ENCODE measurements around the gene CTBS. TPM values are rescaled to one million over a fixed set of nuclear protein-coding genes. Genes with fewer than 3 reads are reported as not detected.

The CTBS gene
- total and polyA plus RNA-seq, 2 of the 13 experiments (the other 11 are each of a cell fraction or from before 2014, with no cell fraction given), result 4.7 to 12.4 TPM

- TF ChIP-seq PRDM4 (CRISPR knock-in tag; IDR thresholded peaks at IDR 0.05; ENCODE audit: borderline replicate concordance) (no peak), ZBTB33 (CRISPR knock-in tag; IDR thresholded peaks at IDR 0.05) (no peak), RFX5 (IDR thresholded peaks at IDR 0.05; ENCODE audit: low read depth, low read length) (no peak), PRMT3 (CRISPR knock-in tag; IDR thresholded peaks at IDR 0.05; ENCODE audit: borderline replicate concordance, low read depth) (no peak), ZSCAN25 (CRISPR knock-in tag; IDR thresholded peaks at IDR 0.05) (peak; percentile 61; the same call in 1 of the 2 replicates), SPEN (CRISPR knock-in tag; IDR thresholded peaks at IDR 0.05; ENCODE audit: low read depth) (peak; percentile 63; the same call in 1 of the 2 replicates), XRCC5 (optimal IDR thresholded peaks at IDR 0.05; ENCODE audit: low read length) (no peak), REL (CRISPR knock-in tag; conservative IDR thresholded peaks at IDR 0.05) (no peak; the same call in 1 of the 2 replicates), SAP130 (CRISPR knock-in tag; IDR thresholded peaks at IDR 0.05; ENCODE audit: low read depth) (peak; percentile 71; the same call in 1 of the 2 replicates), ZNF142 (CRISPR knock-in tag; IDR thresholded peaks at IDR 0.05) (0 out of 2 replicates have a peak, but pooled peaks have one; percentile 49), ZNF788 (CRISPR knock-in tag; IDR thresholded peaks at IDR 0.05; ENCODE audit: borderline replicate concordance) (peak; percentile 88; the same call in 1 of the 2 replicates), ZFP1 (CRISPR knock-in tag; IDR thresholded peaks at IDR 0.05) (no peak), GABPB1 (CRISPR knock-in tag; IDR thresholded peaks at IDR 0.05) (peak; percentile 85; the same call in 1 of the 2 replicates), HOXA9 (CRISPR knock-in tag; IDR thresholded peaks at IDR 0.05; ENCODE audit: borderline replicate concordance) (0 out of 2 replicates have a peak, but pooled peaks have one; percentile 49), TFAP4 (IDR thresholded peaks at IDR 0.05; ENCODE audit: borderline replicate concordance, low read depth) (no peak)
Measured at GRCh38 chr1:84573967-84574842, at the start of gene CTBS (continued).

Measured in HepG2 (cell line).